Activated naive CD8-positive, alpha-beta T cell treated with anti-CD3 and anti-CD28 coated beads, Interleukin-2, amount 50 U/mL, for 24 hours (primary cell): ENCODE measurements around the gene AGXT.

Experiments used
- ATAC-seq: fragments of 150-1000 bp; cut with Tn5 transposase; one replicate; pipeline ENCODE4 v1.10.0; 2021
- DNase-seq: peaks from one replicate; pipeline ENCODE4 v3.0.0; 2021
- H3K27ac Mint-ChIP-seq: one replicate; pipeline ENCODE4 v1.8.0; 2021; ENCODE audit warnings: mild to moderate bottlenecking, mixed read lengths
- H3K27me3 Mint-ChIP-seq: one replicate; pipeline ENCODE4 v1.8.0; 2021; ENCODE audit warnings: mixed read lengths
- H3K36me3 Mint-ChIP-seq: one replicate; pipeline ENCODE4 v1.8.0; 2021; ENCODE audit warnings: low read depth, mixed read lengths
- H3K4me1 Mint-ChIP-seq: one replicate; pipeline ENCODE4 v1.8.0; 2021; ENCODE audit warnings: mixed read lengths
- H3K4me3 Mint-ChIP-seq: one replicate; pipeline ENCODE4 v1.8.0; 2021; ENCODE audit warnings: mild to moderate bottlenecking, moderate library complexity, mixed read lengths
- H3K9me3 Mint-ChIP-seq: one replicate; pipeline ENCODE4 v1.8.0; 2021; ENCODE audit warnings: mixed read lengths

The AGXT gene

DNA sequence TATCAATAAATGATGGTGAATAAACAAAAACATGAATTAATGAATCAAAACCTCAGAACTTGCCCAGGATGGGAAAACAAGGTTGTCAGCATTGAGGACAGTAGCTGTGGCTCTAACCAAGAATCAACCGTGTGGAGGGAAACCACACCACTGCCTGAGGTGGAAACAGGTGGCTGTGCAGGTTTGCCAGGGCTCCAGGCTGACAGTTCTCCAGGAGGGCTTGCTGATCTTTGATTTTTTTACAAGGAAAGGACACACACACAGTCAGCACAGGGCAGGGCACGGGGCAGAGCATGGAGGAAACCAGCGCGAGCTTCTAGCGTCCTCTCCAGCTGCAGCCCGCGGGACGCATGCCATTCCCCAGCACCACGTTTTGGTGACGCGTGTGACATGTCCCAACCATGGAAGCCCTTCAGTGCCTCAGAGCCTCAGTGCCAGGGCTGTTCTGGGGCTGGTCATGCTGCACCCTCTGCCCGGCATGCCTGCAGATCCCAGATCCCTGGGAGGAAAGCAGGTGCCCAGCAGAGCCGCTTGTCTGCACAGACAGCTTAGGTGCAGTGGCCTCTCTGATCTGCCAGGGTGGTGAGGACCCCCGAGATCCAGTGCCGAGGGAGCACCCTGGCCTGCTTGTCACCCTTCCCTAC lies 15.8 kb upstream of the AGXT start:
- Mint-ChIP-seq H3K4me3 (no peak overlapping the region), H3K4me1 (no peaks in the 10 kb centered on the region), H3K36me3 (no peaks in the 10 kb centered on the region), H3K27me3 (no peaks in the 10 kb centered on the region), H3K9me3 (peaks cover 9% of the 10 kb centered on the region), H3K27ac (no peak overlapping the region)
- no peak for ATAC-seq
- DNase-seq = no peak

DNA sequence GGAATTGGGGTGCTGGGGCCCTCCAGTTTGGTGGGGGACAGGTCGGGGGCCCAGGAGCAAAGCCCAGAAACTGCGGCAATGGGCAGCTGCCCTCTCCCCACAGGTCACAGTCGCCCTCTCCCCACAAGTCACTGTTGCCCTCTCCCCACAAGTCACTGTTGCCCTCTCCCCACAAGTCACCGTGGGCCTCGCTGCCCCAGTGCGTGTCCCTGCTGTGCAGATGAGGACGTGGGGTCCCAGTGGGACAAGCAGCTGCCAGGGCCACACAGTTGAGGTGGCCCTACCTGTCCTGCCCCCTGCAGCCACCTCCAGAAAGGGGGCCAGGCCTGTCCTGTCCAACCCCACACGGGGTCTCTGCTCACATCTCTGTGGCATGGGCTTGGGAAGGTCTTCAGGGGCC lies 13.0 kb upstream of the AGXT start:
- no peak for DNase-seq
- Mint-ChIP-seq H3K9me3 (peaks cover 9% of the 10 kb centered on the region), H3K36me3 (no peaks in the 10 kb centered on the region), H3K4me3 (no peak overlapping the region), H3K27me3 (no peaks in the 10 kb centered on the region), H3K27ac (no peak overlapping the region), H3K4me1 (no peaks in the 10 kb centered on the region)
- no peak for ATAC-seq

- DNase-seq (no peak), ATAC-seq (no peak)
- Mint-ChIP-seq H3K9me3 (peaks cover 9% of the 10 kb centered on the region), H3K36me3 (no peaks in the 10 kb centered on the region), H3K27me3 (no peaks in the 10 kb centered on the region), H3K4me1 (no peaks in the 10 kb centered on the region), H3K4me3 (no peak overlapping the region), H3K27ac (no peak overlapping the region)
These were observed 12.3 kb upstream of the AGXT start for GRCh38 chr2:240856151-240856980.

GRCh38 chr2:240857039-240858008 lies 11.3 kb upstream of the AGXT start:
- Mint-ChIP-seq H3K27me3 (no peaks in the 10 kb centered on the region), H3K4me1 (no peaks in the 10 kb centered on the region), H3K9me3 (peaks cover 9% of the 10 kb centered on the region), H3K36me3 (no peaks in the 10 kb centered on the region), H3K27ac (no peak overlapping the region), H3K4me3 (no peak overlapping the region)
- no peak for ATAC-seq
- no peak for DNase-seq

DNA sequence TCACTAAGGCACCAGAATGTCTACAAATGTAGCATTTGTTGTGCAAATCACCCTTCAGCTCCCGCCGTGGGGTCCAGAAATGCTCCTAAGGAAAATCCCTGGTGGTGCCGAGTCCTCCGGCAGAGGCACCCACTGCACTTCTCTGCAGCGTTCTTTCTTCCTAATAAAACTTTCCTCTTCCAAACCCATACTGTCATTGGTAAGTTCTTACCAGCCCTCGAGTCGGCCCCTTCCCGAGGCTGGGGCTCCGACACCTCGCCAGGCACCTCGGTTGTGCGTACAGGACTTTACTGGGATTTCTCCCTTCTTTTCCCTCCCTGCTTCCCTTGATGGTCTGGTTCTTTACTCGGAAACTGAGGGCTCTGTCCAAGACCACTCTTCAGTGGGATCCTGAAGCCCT lies 10.3 kb upstream of the AGXT start:
- no peak overlapping the region for H3K27ac Mint-ChIP-seq
- no peaks in the 10 kb centered on the region for H3K27me3 Mint-ChIP-seq
- ATAC-seq (no peak), DNase-seq (no peak)
- H3K36me3 Mint-ChIP-seq = no peaks in the 10 kb centered on the region
- H3K4me1 Mint-ChIP-seq = no peaks in the 10 kb centered on the region
- H3K4me3 Mint-ChIP-seq = no peak overlapping the region
- H3K9me3 Mint-ChIP-seq = peaks cover 9% of the 10 kb centered on the region

DNA sequence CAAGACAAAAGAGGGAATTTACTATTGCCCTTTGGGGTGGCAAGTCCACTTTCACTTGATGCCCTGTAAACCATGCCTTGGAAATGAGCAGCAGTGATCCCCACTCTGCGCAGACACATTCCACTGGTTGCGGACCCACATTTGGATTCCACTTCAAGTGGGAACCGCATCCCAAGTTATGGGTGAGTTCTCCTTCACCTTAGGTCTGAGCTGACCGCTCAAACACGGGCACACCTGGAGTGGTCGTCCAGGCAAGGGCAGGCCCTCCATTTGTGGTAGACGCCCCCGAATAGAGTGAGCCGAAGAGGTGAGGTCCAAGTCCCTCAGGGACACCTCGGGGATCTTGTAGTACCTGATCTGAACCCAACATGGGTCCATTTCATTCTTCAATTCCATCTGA lies 9.8 kb upstream of the AGXT start:
- no peaks in the 10 kb centered on the region for H3K27me3 Mint-ChIP-seq
- no peak overlapping the region for H3K27ac Mint-ChIP-seq
- H3K4me1 Mint-ChIP-seq = no peaks in the 10 kb centered on the region
- DNase-seq (no peak), ATAC-seq (no peak)
- H3K36me3 Mint-ChIP-seq = no peaks in the 10 kb centered on the region
- peaks cover 9% of the 10 kb centered on the region for H3K9me3 Mint-ChIP-seq
- H3K4me3 Mint-ChIP-seq = no peak overlapping the region

GRCh38 chr2:240861547-240861946 lies 7.1 kb upstream of the AGXT start:
- H3K36me3 Mint-ChIP-seq = no peaks in the 10 kb centered on the region
- no peak for DNase-seq
- no peaks in the 10 kb centered on the region for H3K27me3 Mint-ChIP-seq
- H3K4me1 Mint-ChIP-seq = no peaks in the 10 kb centered on the region
- no peak overlapping the region for H3K4me3 Mint-ChIP-seq
- H3K9me3 Mint-ChIP-seq = no peaks in the 10 kb centered on the region
- no peak for ATAC-seq
- H3K27ac Mint-ChIP-seq = no peak overlapping the region

DNA sequence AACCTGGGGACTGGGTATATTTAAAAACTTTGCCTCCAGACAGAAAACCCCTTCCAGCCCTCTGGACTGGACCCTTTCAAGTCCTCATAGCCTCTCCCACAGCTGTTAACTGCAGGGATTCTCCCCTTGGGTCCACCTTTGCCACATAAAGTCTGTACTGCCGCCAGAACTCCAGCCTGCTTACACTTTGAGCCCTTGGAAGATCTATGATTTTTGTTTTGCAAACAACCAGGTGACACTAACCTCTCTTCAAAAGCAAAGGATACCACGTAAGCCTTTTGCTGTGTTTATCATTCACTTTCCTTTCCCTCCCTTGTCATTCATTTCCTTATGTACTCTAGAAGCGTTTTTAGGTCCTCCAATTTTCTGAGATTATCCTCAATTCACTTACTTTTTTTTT lies 4.1 kb upstream of the AGXT start:
- H3K9me3 Mint-ChIP-seq = no peaks in the 10 kb centered on the region
- H3K4me3 Mint-ChIP-seq = no peak overlapping the region
- ATAC-seq (no peak), DNase-seq (no peak)
- no peak overlapping the region for H3K27ac Mint-ChIP-seq
- no peaks in the 10 kb centered on the region for H3K36me3 Mint-ChIP-seq
- H3K27me3 Mint-ChIP-seq = no peaks in the 10 kb centered on the region
- no peaks in the 10 kb centered on the region for H3K4me1 Mint-ChIP-seq

DNA sequence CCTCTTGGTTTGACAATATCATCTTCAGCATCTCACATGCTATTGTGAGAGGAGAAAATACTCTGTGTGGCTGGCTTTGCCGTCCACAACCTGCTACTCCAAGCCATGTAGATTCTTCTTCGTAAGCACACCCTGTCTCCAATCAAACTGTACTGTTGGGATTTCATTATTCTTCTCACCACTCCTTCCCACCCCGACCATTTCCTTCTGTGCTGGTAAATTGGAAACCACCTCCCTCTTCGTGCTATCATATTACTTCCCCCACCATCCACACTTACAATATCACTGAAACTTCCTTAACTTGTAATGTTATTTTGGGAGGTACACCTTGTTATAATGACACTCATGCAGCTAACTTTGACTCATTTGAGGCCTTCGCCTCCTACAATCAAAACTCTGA lies 3.2 kb upstream of the AGXT start:
- Mint-ChIP-seq H3K27ac (no peak overlapping the region), H3K9me3 (no peaks in the 10 kb centered on the region), H3K27me3 (no peaks in the 10 kb centered on the region)

GRCh38 chr2:240869109-240869955 lies 708 bp downstream of the AGXT start:
- DNase-seq (no peak), ATAC-seq (no peak)
- no peaks in the 10 kb centered on the region for H3K9me3 Mint-ChIP-seq
- H3K36me3 Mint-ChIP-seq = no peaks in the 10 kb centered on the region
- H3K27ac Mint-ChIP-seq = no peak overlapping the region
- H3K4me3 Mint-ChIP-seq = no peak overlapping the region
- no peaks in the 10 kb centered on the region for H3K4me1 Mint-ChIP-seq
- H3K27me3 Mint-ChIP-seq = no peaks in the 10 kb centered on the region

More for the DNA sequence above, 3.2 kb upstream of the AGXT start:
- DNase-seq (no peak), ATAC-seq (no peak)
- Mint-ChIP-seq H3K4me1 (no peaks in the 10 kb centered on the region), H3K4me3 (no peak overlapping the region), H3K36me3 (no peaks in the 10 kb centered on the region)

- Mint-ChIP-seq H3K27me3 (no peaks in the 10 kb centered on the region), H3K4me1 (no peaks in the 10 kb centered on the region)
- no peak for ATAC-seq
These were observed 1.6 kb downstream of the AGXT start for GRCh38 chr2:240869956-240870875.

DNA sequence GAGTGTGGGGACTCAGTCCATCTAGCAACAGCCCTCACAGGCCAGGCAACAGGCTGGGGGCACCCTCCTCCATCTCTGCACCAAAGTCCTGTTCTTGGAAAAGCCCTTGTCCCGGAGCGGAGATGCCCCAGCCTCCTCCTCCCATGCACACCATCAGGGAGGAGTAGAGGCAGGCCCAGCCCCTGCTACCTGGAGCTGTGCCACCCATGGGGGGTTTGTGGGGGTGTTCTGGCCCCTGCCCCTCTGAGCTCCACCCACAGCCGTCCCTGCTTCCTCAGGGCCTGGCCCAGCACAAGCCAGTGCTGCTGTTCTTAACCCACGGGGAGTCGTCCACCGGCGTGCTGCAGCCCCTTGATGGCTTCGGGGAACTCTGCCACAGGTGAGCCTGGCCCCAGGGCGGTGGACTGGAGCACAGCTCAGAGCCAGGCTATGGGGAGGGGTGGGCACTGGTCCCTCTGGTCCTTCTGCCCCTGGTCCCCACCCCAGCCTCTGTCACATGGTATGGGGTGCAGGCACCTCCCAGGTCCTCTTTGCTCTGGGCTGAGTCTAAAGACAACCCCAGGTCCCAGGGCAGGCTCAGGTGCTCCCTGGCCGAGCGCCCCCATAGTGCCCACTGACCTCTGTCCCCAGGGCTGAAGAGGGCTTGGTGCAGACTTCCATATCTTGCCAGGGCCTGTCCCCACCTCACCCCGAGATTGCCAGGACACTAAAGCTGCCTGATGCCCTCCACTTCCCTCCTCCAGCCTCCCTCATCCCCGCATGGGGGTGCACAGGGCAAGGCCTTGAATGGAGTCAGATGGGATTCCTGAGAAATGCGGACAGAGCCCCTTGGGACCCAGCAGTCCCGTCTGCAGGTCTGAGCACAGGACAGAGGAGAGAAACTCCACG lies 2.7 kb downstream of the AGXT start:
- no peaks in the 10 kb centered on the region for H3K27me3 Mint-ChIP-seq
- no peak for DNase-seq
- no peak overlapping the region for H3K27ac Mint-ChIP-seq
- no peak for ATAC-seq
- no peaks in the 10 kb centered on the region for H3K4me1 Mint-ChIP-seq
- no peak overlapping the region for H3K4me3 Mint-ChIP-seq
- no peaks in the 10 kb centered on the region for H3K9me3 Mint-ChIP-seq
- H3K36me3 Mint-ChIP-seq = no peaks in the 10 kb centered on the region

More at GRCh38 chr2:240869956-240870875, 1.6 kb downstream of the AGXT start:
- Mint-ChIP-seq H3K9me3 (no peaks in the 10 kb centered on the region), H3K36me3 (no peaks in the 10 kb centered on the region), H3K27ac (no peak overlapping the region), H3K4me3 (no peak overlapping the region)
- DNase-seq = no peak
